ENCODE data around the gene CASTOR1.

CASTOR1 gene

GRCh38 chr22:30284666-30285065, 4.6 kb downstream of the CASTOR1 start:
- DNase-seq (ENCODE audit: low spot score): no peak

- no peak for DNase-seq (ENCODE audit: low spot score)
Measured at GRCh38 chr22:30284172-30284571, 5.1 kb downstream of the CASTOR1 start.

GRCh38 chr22:30283342-30283741, 6.0 kb downstream of the CASTOR1 start:
- DNase-seq (ENCODE audit: low spot score): no peak

- DNase-seq (ENCODE audit: low spot score): no peak
Measured at GRCh38 chr22:30282616-30283046, 6.7 kb downstream of the CASTOR1 start.

- DNase-seq (ENCODE audit: low spot score): no peak
Measured at GRCh38 chr22:30280505-30280904, 8.8 kb downstream of the CASTOR1 start.

- no peak for DNase-seq (ENCODE audit: low spot score)
Measured at GRCh38 chr22:30279932-30280331, 9.4 kb downstream of the CASTOR1 start.

- DNase-seq (ENCODE audit: low spot score): no peak
Measured at GRCh38 chr22:30279046-30279788, 10.1 kb downstream of the CASTOR1 start.

GRCh38 chr22:30277547-30278344, 11.6 kb downstream of the CASTOR1 start:
- DNase-seq (ENCODE audit: low spot score): peak; percentile 39

- no peak for DNase-seq (ENCODE audit: low spot score)
Measured at GRCh38 chr22:30276039-30276438, 13.3 kb downstream of the CASTOR1 start.

GRCh38 chr22:30275625-30276024, 13.7 kb downstream of the CASTOR1 start:
- no peak for DNase-seq (ENCODE audit: low spot score)

GRCh38 chr22:30274437-30274812, 14.9 kb downstream of the CASTOR1 start:
- DNase-seq (ENCODE audit: low spot score): no peak

- no peak for DNase-seq (ENCODE audit: low spot score)
Measured at GRCh38 chr22:30273711-30274436, 15.4 kb downstream of the CASTOR1 start.

GRCh38 chr22:30272781-30273601, 16.3 kb downstream of the CASTOR1 start:
- no peak for DNase-seq (ENCODE audit: low spot score)

- DNase-seq (ENCODE audit: low spot score): no peak
Measured at GRCh38 chr22:30270832-30271231, 18.5 kb downstream of the CASTOR1 start.

GRCh38 chr22:30268331-30268730, 21.0 kb downstream of the CASTOR1 start:
- no peak for DNase-seq (ENCODE audit: low spot score)

- no peak for DNase-seq (ENCODE audit: low spot score)
Measured at GRCh38 chr22:30267382-30268302, 21.7 kb downstream of the CASTOR1 start.

- no peak for DNase-seq (ENCODE audit: low spot score)
Measured at GRCh38 chr22:30266445-30267381, 22.6 kb downstream of the CASTOR1 start, which contains the start of gene OSM. OSM (minus strand) TSS chr22:30266851; CDS start chr22:30266799, 52 bp downstream.

GRCh38 chr22:30265823-30266444, 23.4 kb downstream of the CASTOR1 start:
- no peak for DNase-seq (ENCODE audit: low spot score)

- DNase-seq (ENCODE audit: low spot score): no peak
Measured at GRCh38 chr22:30265131-30265720, 24.1 kb downstream of the CASTOR1 start.

Measured in LoVo (cell line).